T1000 (cell line): ENCODE measurements around the gene IRF8.

Source experiments
- DNase-seq: peaks from one replicate; lab custom pipeline; 2025; ENCODE audit warnings: mixed read lengths; lab: John Stamatoyannopoulos, UW

IRF8 gene

GRCh38 chr16:85913688-85914422 lies 14.9 kb downstream of the IRF8 start:
- no peak for DNase-seq

DNA sequence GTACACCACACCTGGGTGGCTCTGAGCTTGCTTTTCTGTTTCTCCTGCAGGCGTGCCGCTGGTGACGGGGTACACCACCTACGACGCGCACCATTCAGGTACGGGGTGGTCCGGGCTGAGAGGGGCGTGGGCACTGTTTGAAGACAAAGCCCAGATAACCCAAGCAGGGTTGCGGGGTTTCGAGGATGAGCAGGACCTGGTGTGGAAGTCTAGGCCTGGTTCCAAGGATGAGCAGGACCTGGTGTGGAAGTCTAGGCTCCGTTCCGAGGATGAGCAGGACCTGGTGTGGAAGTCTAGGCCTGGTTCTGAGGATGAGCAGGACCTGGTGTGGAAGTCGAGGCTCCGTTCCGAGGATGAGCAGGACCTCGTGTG lies 15.4 kb downstream of the IRF8 start:
- no peak for DNase-seq

GRCh38 chr16:85915125-85915845 lies 16.3 kb downstream of the IRF8 start:
- DNase-seq: no peak

GRCh38 chr16:85916141-85916890 lies 17.4 kb downstream of the IRF8 start:
- DNase-seq: no peak

DNA sequence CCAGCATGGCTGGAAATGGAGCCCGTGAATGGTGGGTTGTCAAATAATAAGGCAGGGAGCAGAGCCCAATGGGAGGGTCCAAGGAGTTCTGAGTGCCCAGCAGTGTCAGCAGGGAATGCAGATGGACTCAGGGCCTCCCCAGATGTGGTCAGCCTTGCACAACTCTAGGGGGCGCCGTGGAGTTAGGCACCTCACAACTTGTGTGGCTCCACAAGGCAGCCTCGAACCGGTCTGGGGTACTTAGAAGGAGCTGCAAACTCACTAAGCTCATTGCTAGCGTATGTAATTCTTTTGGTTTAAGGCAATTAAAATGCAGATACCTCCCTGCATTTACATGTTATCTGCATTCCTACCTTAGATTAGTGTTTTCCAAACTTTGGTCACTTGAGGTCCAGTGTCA lies 18.1 kb downstream of the IRF8 start:
- no peak for DNase-seq

DNA sequence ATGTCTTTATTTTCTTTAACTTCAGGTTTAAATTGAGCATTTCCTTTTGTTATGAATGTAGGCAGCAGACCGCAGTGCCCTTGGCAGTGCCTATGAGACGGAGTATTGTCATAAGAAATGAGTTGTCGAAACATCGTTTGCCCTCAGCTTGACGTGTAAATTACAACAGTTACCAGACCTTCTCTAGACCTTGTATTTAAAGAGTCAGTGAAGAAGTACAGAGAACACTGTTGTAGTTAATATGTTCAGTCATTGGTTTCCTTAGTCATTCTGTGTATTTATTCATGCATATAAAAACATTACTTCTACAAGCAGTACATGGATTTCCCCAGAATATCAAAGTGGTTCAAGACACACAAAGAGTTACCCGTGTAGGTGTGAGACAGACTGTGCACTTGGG lies 19.0 kb downstream of the IRF8 start:
- no peak for DNase-seq

DNA sequence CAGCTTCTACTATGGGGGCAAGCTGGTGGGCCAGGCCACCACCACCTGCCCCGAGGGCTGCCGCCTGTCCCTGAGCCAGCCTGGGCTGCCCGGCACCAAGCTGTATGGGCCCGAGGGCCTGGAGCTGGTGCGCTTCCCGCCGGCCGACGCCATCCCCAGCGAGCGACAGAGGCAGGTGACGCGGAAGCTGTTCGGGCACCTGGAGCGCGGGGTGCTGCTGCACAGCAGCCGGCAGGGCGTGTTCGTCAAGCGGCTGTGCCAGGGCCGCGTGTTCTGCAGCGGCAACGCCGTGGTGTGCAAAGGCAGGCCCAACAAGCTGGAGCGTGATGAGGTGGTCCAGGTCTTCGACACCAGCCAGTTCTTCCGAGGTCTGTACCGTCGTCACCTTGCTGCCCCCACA lies 19.5 kb downstream of the IRF8 start:
- no peak for DNase-seq

DNA sequence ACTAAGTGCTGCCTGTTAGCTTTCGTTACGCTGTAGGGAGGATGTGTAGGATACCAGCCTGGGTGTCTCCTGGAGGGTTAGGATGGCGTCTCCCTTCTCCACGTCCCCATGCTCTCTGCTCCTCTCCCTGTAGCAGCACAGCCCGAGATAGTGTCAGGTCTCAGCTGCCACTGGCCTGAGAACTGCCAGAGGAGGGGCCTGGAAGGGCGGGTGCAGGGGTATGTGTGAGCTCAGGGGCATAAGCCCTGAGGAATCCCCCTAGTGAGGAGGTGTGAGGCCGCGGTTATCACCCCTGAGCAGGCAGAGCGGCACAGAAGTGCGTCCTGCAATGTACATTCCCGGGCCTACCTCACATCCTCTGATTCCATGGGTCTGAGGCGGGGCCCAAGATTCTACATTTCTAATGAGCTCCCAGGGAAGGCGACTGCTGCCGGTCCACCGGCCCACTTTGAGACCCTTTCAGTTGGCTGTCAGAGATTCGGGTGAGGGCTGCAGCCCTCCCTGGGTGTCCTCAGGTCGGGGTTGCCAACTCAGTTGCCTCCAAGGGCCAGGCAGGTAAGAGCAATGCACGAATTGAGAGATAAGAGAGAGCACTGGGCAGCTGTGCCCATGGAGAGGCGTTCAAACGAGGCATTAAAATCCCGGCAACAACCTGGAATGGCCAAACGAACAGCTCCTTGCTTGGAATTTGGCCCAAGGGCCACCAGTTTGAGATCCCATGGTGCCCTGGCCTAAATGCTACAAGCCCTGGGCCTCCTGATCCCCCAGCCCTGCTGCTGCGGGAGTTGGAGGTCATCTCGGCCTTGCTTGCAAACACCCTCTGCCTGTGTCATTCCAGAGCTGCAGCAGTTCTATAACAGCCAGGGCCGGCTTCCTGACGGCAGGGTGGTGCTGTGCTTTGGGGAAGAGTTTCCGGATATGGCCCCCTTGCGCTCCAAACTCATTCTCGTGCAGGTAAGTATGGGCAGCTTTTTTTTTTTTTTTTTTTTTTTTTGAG lies 20.6 kb downstream of the IRF8 start:
- DNase-seq: no peak

DNA sequence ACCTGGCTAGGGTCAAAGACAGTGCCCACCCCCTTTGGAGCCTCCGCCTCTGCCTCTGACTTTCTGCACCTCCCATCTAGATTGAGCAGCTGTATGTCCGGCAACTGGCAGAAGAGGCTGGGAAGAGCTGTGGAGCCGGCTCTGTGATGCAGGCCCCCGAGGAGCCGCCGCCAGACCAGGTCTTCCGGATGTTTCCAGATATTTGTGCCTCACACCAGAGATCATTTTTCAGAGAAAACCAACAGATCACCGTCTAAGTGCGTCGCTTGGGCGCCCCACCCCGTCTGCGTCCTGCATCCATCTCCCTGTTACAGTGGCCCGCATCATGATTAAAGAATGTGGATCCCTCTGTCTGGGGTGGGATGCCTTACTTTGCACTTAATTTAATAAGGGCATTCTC lies 22.1 kb downstream of the IRF8 start:
- DNase-seq: no peak

DNA sequence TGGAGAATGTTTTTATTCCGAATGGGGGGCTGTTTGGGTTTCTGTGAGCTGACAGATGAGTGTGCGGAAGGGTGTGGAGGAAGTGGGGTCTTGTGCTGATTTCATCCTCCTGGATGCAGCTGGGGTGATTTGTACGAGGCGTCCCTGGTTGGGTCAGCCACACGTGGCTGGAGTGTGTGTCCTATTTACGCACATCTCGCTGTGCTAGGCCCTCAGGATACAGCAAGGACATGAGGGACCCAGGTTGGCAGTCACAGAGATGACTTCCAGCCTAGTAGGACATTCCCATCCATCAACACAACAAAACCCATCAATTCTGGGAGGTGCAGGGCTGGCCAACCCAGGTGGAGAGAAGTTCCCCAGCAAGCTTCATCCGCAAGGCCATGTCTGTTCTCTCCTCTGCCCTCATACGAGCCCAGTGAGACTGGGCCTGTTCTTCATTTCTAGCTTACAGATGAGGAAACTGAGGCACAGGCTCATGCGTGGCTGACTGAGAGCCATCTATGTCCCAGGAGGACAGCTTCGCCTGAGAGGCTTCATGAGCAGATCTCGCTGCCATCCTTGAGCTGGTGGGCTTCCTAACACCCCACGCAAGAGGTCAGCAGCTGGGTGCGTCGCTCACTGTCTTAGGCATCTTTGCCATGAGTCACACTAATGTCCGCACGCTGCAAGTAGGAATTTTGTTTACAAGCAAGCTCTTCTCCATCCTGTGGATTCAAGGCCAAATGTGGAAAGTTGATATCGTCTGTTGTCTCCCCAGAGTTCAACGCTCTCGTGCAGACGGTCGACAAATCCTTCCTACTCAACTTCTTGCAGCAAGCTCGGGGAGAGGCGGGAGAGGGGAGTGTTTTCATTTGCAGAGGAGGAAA lies 24.4 kb downstream of the IRF8 start:
- DNase-seq: no peak

GRCh38 chr16:85924675-85925074 lies 25.7 kb downstream of the IRF8 start:
- DNase-seq: no peak

- DNase-seq: no peak
Observed at GRCh38 chr16:85926370-85926769, 27.4 kb downstream of the IRF8 start.

DNA sequence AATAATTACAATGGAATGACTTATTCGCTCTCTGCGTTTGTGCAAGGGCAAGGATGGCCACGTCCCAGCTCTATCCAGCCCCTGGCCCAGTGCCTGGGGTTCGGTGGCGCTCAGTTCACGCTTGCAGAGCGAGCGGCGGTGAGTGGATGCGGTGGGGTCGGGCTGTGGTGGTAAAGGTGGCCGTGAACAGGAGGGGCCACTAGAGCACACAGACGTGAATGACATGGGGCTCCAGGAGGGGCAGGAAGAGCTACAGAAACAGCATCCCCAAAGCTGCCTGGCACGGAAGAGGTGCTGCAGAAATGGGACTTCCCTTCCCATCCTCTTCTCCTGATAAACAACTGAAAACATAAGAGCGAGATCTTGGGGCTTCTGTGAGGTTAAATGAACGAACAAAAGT lies 28.4 kb downstream of the IRF8 start:
- DNase-seq: no peak

DNA sequence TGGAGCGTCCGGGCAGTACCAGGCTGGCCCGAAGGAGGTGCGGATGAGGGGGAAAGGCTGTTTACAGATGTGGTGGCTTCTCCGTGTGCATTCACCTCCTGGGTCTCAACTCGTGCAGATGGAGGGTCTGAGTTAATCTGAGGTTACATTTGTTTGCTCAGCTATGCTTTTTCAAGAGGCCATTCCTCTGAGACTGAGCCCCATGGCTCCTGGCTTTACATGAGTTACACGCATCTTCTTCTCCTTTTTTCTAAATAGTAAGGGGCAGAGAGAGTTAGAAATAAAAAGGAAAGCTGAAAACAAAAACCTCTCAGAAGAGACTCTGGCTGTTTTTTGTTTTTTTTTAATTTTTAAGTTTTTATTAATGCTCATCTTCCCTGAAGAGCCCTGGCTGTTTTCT lies 29.0 kb downstream of the IRF8 start:
- no peak for DNase-seq

DNA sequence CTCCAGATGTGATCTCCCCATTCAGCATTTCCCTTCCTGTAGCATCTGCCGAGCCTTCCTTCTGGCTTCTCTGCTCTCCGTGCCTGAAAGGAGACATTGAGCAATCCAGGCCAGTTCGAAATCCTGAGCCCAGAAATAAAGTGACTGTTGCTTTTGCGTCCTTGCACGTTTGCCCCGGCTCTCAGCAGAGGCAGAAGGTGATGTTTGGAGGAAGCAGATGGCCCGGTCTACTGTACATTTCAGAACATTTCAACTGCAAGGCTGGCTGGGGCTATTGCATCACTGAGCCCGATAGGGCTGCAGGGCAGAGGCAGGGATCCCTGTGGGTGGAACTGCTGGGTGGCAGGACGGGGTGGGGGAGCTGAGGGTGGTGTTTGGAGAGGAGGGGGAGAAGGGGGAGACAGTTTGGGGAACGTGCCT lies 29.4 kb downstream of the IRF8 start:
- no peak for DNase-seq

- no peak for DNase-seq
Observed at GRCh38 chr16:85929259-85929721, 30.3 kb downstream of the IRF8 start.

DNA sequence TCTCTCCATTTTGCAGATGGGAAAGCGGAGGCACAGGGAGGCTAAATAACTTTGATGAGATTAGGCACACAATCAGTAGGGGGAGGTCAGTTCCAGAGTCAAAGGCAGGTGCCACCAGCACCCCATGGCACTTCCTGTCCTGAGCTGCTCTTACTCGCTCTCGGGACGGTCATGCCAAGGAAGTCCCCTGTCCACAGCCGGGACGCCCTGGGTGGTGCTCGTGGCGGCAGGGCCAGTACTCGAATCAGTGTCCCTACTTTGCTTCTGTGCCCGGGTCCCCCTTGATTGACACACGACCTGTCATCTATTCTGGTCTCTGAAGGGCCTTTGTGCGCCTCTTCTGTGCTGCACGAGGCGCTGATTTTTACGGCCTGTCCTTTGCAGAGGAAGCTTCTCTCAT lies 31.3 kb downstream of the IRF8 start:
- no peak for DNase-seq

- no peak for DNase-seq
Observed at GRCh38 chr16:85931596-85932402, 32.8 kb downstream of the IRF8 start.

DNA sequence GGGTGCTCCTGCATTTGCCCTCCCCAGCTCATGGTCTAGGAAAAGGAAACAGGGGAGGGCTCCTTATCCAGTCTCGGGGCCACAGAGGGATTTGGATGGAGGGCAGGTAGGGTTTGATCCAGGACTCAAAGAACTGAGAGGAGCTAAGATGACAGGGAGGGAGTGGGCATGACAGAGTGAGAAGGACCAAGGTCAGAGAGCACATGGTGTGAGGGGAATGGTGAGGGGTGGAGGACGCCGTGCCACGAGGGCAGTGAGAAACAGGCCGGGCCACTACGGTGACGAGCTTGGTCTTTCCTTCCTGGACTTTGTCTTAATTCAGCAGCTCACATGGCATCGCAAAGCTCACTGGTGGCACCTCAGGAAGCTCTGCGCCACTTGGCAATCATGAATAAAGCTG lies 35.2 kb downstream of the IRF8 start:
- no peak for DNase-seq
